ENCODE data around the gene LRRC72. TPM values are rescaled to one million over a fixed set of nuclear protein-coding genes. Genes with fewer than 3 reads are reported as not detected.

Gene LRRC72
- total and polyA plus RNA-seq, 9 of the 15 experiments (the other 6 are each of a cell fraction or from before 2014, with no cell fraction given): 0.10 TPM; not detected in 8

GRCh38 chr7:16492513-16493062, 34.0 kb upstream of the LRRC72 start (continued):
- TF ChIP-seq E2F8 (IDR thresholded peaks at IDR 0.05; ENCODE audit: low read depth, partially characterized antibody) (peak; percentile 29), RHOXF2B (CRISPR knock-in tag; conservative IDR thresholded peaks at IDR 0.05) (no peak), TEAD1 (CRISPR knock-in tag; IDR thresholded peaks at IDR 0.05) (peak; percentile 24 to 90; a peak in 2 of 4 replicates), SRSF1 (IDR thresholded peaks at IDR 0.05; ENCODE audit: low read depth, low read length) (no peak), ZHX1 (conservative IDR thresholded peaks at IDR 0.05; ENCODE audit: low read length) (no peak), MED1 (CRISPR knock-in tag; IDR thresholded peaks at IDR 0.05; ENCODE audit: borderline replicate concordance) (no peak), ELF1 (tag; IDR thresholded peaks at IDR 0.05) (0 out of 2 replicates have a peak, but pooled peaks have one; percentile 34), ZNF121 (CRISPR knock-in tag; conservative IDR thresholded peaks at IDR 0.05) (no peak), NFATC3 (IDR thresholded peaks at IDR 0.05) (no peak), ADNP (tag; IDR thresholded peaks at IDR 0.05) (no peak), ZNF655 (CRISPR knock-in tag; IDR thresholded peaks at IDR 0.05) (no peak), ZNF551 (CRISPR knock-in tag; IDR thresholded peaks at IDR 0.05) (no peak), NR3C1 (CRISPR knock-in tag; IDR thresholded peaks at IDR 0.05) (no peak), POU5F1 (IDR thresholded peaks at IDR 0.05; ENCODE audit: borderline replicate concordance, low read depth, low read length, partially characterized antibody) (no peak), RAD51 (IDR thresholded peaks at IDR 0.05; ENCODE audit: borderline replicate concordance, low read depth) (no peak), SRSF3 (IDR thresholded peaks at IDR 0.05; ENCODE audit: insufficient read depth, low read length) (no peak), RCOR1 (IDR thresholded peaks at IDR 0.05; ENCODE audit: borderline replicate concordance in 1 of 2, low read depth in 2 of 2, low read length in 2 of 2) (peak in 1 of 2 experiments; percentile 58; a peak in 2 of 4 replicates), PHF20 (IDR thresholded peaks at IDR 0.05; ENCODE audit: partially characterized antibody) (no peak), DEAF1 (CRISPR knock-in tag; IDR thresholded peaks at IDR 0.05) (no peak), SAP30 (IDR thresholded peaks at IDR 0.05; ENCODE audit: borderline replicate concordance, insufficient read depth, low read depth, low read length, poor library complexity, severe bottlenecking) (no peak), CBFA2T2 (conservative IDR thresholded peaks at IDR 0.05) (no peak)
